ENCODE data around the gene TMEM25.

- TF ChIP-seq POLR2A (IDR thresholded peaks at IDR 0.05), result no peak
- TF ChIP-seq CTCF (IDR thresholded peaks at IDR 0.05), result no peak
Measured at GRCh38 chr11:118565051-118565450, 34.1 kb downstream of the TMEM25 start.
